ENCODE data around the gene CDK14. TPM values are rescaled to one million over a fixed set of nuclear protein-coding genes. Genes with fewer than 3 reads are reported as not detected.

The CDK14 gene
- total RNA-seq, 2 donors from 2014 or later: 1.9 to 4.9 TPM

DNA sequence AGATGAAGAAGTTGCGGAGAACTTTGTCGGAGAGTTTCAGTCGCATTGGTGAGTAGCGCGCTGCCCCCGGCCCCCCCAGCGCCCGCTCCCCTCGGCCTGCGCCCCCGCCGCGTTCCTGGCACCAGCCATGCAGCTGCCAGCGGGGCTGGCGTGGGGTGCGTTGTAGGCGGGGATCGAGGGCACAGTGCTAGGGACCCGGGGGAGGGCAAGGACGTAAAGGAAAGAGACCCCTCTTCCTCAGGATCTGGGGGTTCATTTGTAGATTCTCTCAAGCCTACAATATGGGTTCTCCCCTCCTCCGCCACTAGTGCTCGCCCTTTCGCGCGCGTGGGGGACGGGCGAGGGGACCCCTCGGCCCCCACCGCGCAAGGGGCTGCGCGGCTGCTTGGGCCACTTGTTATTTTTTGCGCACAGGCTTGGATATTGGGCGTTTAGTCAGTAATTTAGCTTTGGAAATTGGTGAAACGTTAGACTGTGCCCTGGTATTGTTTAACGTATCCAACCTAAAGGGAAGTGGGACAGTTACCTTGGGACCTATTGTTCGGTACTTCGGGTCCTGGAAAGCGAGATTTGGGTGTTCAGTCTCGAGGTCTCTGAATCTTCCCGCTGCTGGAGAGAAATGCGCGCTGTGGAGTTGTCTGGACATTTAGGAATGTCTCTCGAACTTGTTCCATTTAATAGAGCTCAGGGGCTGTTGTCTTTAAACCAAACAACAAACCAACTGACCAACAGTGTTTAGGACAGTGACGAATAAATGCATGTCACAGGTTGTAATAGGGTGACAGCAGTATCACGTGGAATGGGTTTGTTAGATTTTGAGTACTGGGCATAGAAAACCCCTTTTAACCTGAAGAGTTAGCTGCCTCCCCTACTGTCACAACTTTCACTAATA, 796 bp downstream of the CDK14 start:
- Histone ChIP-seq H3K9me3 (no peaks in the 10 kb centered on the region), H3K36me3 (no peaks in the 10 kb centered on the region), H3K27me3 (no peaks in the 10 kb centered on the region), H3K9ac (ENCODE audit: low read depth in 2 of 2, low read length in 2 of 2) (peak overlapping the region; percentile 28 to 40), H3K27ac (no peak overlapping the region), H3K4me3 (peak overlapping the region; percentile 59), H3K4me1 (no peaks in the 10 kb centered on the region)
- no peak for TF ChIP-seq CTCF (IDR thresholded peaks at IDR 0.05)
- no peak for DNase-seq
- intact Hi-C loops (cut with DNase I): no loop called here

DNA sequence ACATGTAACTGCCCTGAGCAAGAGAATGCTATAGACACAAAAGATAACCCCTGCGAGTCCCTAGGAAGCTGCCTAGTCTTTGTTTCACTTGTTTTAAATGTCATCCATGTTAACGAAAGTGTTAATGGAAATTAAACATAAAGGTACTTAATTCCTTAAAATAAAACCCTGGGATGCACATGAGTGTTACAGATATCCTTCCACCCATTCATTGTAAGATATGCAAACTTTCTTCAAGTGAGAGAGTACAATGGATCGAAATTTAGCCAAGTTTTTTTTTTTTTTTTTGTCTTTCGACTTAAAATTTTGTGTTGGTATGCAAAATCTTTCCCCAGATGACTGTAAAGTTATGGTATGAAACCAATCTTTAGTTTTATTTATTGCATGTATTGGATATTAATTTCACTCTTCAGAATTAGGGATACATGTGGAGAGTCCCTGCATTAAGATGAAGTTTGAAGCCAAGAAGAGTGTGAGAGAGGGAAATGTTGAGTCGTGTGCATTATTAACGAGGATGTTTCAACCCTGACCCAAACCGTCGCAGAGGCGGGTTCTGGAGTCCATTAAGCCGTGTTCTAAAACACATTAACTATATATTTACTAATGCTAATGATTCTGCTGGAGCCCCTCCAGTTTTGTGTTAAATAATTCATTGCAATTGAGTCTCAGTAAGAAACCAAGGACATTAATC, 1.6 kb downstream of the CDK14 start:
- peak overlapping the region; percentile 59 for H3K4me3 ChIP-seq
- intact Hi-C loops (cut with DNase I): no loop called here
- DNase-seq: no peak
- H3K9me3 ChIP-seq: no peaks in the 10 kb centered on the region
- no peaks in the 10 kb centered on the region for H3K36me3 ChIP-seq
- peak overlapping the region in 1 of 2 donors; percentile 28 for H3K9ac ChIP-seq (ENCODE audit: low read depth in 2 of 2, low read length in 2 of 2)
- no peaks in the 10 kb centered on the region for H3K4me1 ChIP-seq
- no peaks in the 10 kb centered on the region for H3K27me3 ChIP-seq
- H3K27ac ChIP-seq: no peak overlapping the region
- TF ChIP-seq CTCF (IDR thresholded peaks at IDR 0.05): no peak

DNA sequence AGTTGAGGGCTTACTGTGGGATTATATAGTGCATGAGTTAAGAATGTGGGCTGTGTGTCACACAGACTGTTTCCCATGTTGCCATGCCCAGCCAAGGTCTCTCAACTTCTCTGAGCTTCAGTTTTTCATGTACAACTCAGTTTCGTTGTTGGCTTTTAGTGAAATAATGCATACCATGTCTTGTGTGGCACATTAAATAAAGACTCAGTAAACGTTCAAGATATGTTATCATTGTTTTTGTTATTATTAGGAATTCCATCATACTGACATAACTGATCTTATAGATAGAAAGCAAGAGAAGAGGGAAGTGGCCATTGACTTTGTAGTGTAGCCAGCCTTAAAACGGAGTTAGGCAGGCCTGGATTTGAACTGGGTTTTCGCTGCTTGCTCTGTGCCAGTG, 2.9 kb downstream of the CDK14 start:
- Histone ChIP-seq H3K9ac (ENCODE audit: low read depth in 2 of 2, low read length in 2 of 2) (no peak overlapping the region), H3K27me3 (no peaks in the 10 kb centered on the region), H3K4me1 (no peaks in the 10 kb centered on the region), H3K27ac (no peak overlapping the region), H3K36me3 (no peaks in the 10 kb centered on the region), H3K9me3 (no peaks in the 10 kb centered on the region), H3K4me3 (no peak overlapping the region)
- TF ChIP-seq CTCF (IDR thresholded peaks at IDR 0.05): no peak
- DNase-seq: no peak
- intact Hi-C loops (cut with DNase I): no loop called here

DNA sequence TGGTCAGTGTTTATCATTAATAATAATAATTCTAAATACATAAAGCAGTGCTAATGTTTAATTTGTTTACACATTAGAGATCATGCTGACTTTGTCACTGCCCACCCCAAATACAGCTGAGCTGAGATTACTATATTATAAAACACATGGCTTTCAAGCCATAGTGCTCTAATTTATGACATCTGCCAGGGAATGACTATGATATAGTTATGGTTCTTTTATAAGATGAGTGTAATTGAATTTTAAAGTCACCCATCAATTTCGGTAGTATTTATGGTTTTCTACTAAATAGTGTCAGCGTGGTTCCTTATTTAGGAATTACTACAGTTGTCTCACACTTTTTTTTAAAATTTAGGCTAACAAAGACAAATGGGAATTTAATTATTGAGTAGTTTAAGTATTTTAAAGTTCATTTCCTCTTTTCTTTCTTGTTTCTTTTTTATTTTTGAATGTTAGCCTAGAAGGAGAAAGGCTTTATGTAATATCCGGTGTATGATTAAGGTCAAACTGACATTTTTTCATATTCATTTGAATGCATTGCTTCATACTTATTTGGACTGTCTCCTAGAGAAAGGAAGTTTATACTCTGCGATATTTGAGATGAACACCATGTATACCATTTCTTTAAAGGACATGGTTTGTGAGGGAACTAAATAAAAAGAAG, 3.9 kb downstream of the CDK14 start:
- no peaks in the 10 kb centered on the region for H3K4me1 ChIP-seq
- H3K9me3 ChIP-seq: no peaks in the 10 kb centered on the region
- no peak overlapping the region for H3K27ac ChIP-seq
- no peaks in the 10 kb centered on the region for H3K27me3 ChIP-seq
- no peak overlapping the region for H3K9ac ChIP-seq (ENCODE audit: low read depth in 2 of 2, low read length in 2 of 2)
- no peaks in the 10 kb centered on the region for H3K36me3 ChIP-seq
- DNase-seq: no peak
- no peak overlapping the region for H3K4me3 ChIP-seq
- intact Hi-C loops (cut with DNase I): no loop called here
- no peak for TF ChIP-seq CTCF (IDR thresholded peaks at IDR 0.05)

DNA sequence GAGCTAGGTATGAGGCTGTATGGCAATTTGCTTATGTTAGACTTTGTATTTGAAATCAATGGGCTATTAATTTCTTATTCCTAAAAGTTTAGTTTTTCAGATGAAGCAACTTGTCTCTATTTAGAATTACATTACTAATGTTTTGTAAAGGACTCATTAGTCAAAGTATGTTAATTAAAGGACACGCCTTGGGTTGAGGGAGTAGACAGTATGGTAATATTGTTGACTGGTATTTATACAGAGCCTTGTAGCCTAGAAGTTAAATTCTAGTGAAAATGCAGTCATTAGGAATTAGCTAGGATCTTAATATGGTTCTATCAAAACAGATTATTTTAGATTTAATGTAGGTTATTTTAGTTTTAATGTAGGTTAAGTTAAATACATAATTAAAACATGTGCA, 6.2 kb downstream of the CDK14 start:
- H3K27ac ChIP-seq: no peak overlapping the region
- TF ChIP-seq CTCF (IDR thresholded peaks at IDR 0.05): no peak
- no peaks in the 10 kb centered on the region for H3K36me3 ChIP-seq
- H3K27me3 ChIP-seq: no peaks in the 10 kb centered on the region
- intact Hi-C loops (cut with DNase I): no loop called here
- DNase-seq: no peak
- no peaks in the 10 kb centered on the region for H3K9me3 ChIP-seq
- no peaks in the 10 kb centered on the region for H3K4me1 ChIP-seq
- no peak overlapping the region for H3K9ac ChIP-seq (ENCODE audit: low read depth in 2 of 2, low read length in 2 of 2)
- no peak overlapping the region for H3K4me3 ChIP-seq

Data from colonic mucosa (tissue), 4 donors.